WTC11 (cell line): ENCODE data around the gene TTLL12. TPM values are rescaled to one million over a fixed set of nuclear protein-coding genes. Genes with fewer than 3 reads are reported as not detected.

ENCODE experiments used
- ATAC-seq: fragments of 200-7000 bp; cut with Tn5 transposase; 2 replicates; pipeline ENCODE4 v1.10.0; 2021; ENCODE audit warnings: mild to moderate bottlenecking, moderate library complexity
- CTCF ChIA-PET: fragments of 300-600 bp; sonication (Branson Sonifier 250); formaldehyde crosslinking; loops from one replicate; lab custom pipeline; 2021; ENCODE audit warnings: antibody characterized with exemption; lab: Charles Lee
- POLR2A ChIA-PET: fragments of 350-600 bp; sonication (Branson Sonifier 250); formaldehyde crosslinking; loops from one replicate; lab custom pipeline; 2021; ENCODE audit warnings: antibody characterized with exemption; lab: Charles Lee
- DNase-seq: peaks from one replicate; pipeline ENCODE4 v3.0.0; 2021; ENCODE audit warnings: low spot score
- H3K27ac Mint-ChIP-seq: 2 replicates; pipeline ENCODE4 v1.8.0; 2021; ENCODE audit warnings: mixed read lengths
- H3K27me3 Mint-ChIP-seq: 2 replicates; pipeline ENCODE4 v1.8.0; 2021; ENCODE audit warnings: low read depth, mild to moderate bottlenecking, moderate library complexity, mixed read lengths
- H3K36me3 Mint-ChIP-seq: 2 replicates; pipeline ENCODE4 v1.8.0; 2021; ENCODE audit warnings: mixed read lengths
- H3K4me1 Mint-ChIP-seq: 2 replicates; pipeline ENCODE4 v1.8.0; 2022; ENCODE audit warnings: mixed read lengths
- H3K4me3 Mint-ChIP-seq: 2 replicates; pipeline ENCODE4 v1.8.0; 2021; ENCODE audit warnings: mild to moderate bottlenecking, moderate library complexity, mixed read lengths
- H3K9me3 Mint-ChIP-seq: 2 replicates; pipeline ENCODE4 v1.8.0; 2021; ENCODE audit warnings: mixed read lengths
- ATF1 ChIP-seq: sonication (generic); formaldehyde crosslinking; IDR thresholded peaks from 2 replicates; pipeline ENCODE4 v1.8.1; 2023; ENCODE audit warnings: mild to moderate bottlenecking, moderate library complexity, missing genetic modification reagents
- ATF3 ChIP-seq: sonication (generic); formaldehyde crosslinking; conservative IDR thresholded peaks from 2 replicates; pipeline ENCODE4 v1.8.1; 2022; ENCODE audit warnings: mild to moderate bottlenecking, missing genetic modification reagents
- CREM ChIP-seq: sonication (generic); formaldehyde crosslinking; IDR thresholded peaks from 2 replicates; pipeline ENCODE4 v1.8.1; 2022; ENCODE audit warnings: mild to moderate bottlenecking, missing genetic modification reagents, moderate library complexity
- E2F4 ChIP-seq: sonication (generic); formaldehyde crosslinking; IDR thresholded peaks from 2 replicates; pipeline ENCODE4 v1.8.1; 2022; ENCODE audit warnings: low read depth, mild to moderate bottlenecking, moderate library complexity, missing genetic modification reagents, borderline replicate concordance
- ELF4 ChIP-seq: sonication (generic); formaldehyde crosslinking; IDR thresholded peaks from 2 replicates; pipeline ENCODE4 v1.8.1; 2022; ENCODE audit warnings: low read depth, mild to moderate bottlenecking, moderate library complexity, missing genetic modification reagents
- FOXP4 ChIP-seq: sonication (generic); formaldehyde crosslinking; IDR thresholded peaks from 2 replicates; pipeline ENCODE4 v1.8.0; 2022; ENCODE audit warnings: mild to moderate bottlenecking, missing genetic modification reagents
- JUN ChIP-seq: sonication (generic); formaldehyde crosslinking; IDR thresholded peaks from 2 replicates; pipeline ENCODE4 v1.8.0; 2023; ENCODE audit warnings: mild to moderate bottlenecking, missing genetic modification reagents
- MLX ChIP-seq: sonication (generic); formaldehyde crosslinking; IDR thresholded peaks from 2 replicates; pipeline ENCODE4 v1.8.1; 2023; ENCODE audit warnings: mild to moderate bottlenecking, missing genetic modification reagents, moderate library complexity
- MXD4 ChIP-seq: fragments of 250-450 bp; sonication (Bioruptor Pico); IDR thresholded peaks from 2 replicates; pipeline ENCODE4 v1.8.0; 2021; ENCODE audit warnings: mild to moderate bottlenecking, moderate library complexity, borderline replicate concordance
- NFE2L1 ChIP-seq: sonication (generic); formaldehyde crosslinking; IDR thresholded peaks from 2 replicates; pipeline ENCODE4 v1.8.1; 2023; ENCODE audit warnings: missing genetic modification reagents
- NFYB ChIP-seq: sonication (generic); formaldehyde crosslinking; conservative IDR thresholded peaks from 2 replicates; pipeline ENCODE4 v1.8.0; 2022; ENCODE audit warnings: low read depth, missing genetic modification reagents
- SMAD4 ChIP-seq: sonication (generic); formaldehyde crosslinking; IDR thresholded peaks from 2 replicates; pipeline ENCODE4 v1.8.0; 2022; ENCODE audit warnings: mild to moderate bottlenecking, missing genetic modification reagents
- SP1 ChIP-seq: sonication (generic); formaldehyde crosslinking; conservative IDR thresholded peaks from 2 replicates; pipeline ENCODE4 v1.8.1; 2022; ENCODE audit warnings: missing genetic modification reagents
- STAT6 ChIP-seq: sonication (generic); formaldehyde crosslinking; conservative IDR thresholded peaks from 2 replicates; pipeline ENCODE4 v1.8.1; 2023; ENCODE audit warnings: mild to moderate bottlenecking, low read depth, missing genetic modification reagents, moderate library complexity
- TCF7 ChIP-seq: sonication (generic); formaldehyde crosslinking; IDR thresholded peaks from 2 replicates; pipeline ENCODE4 v1.8.0; 2022; ENCODE audit warnings: mild to moderate bottlenecking, low read depth, missing genetic modification reagents, moderate library complexity
- TP53 ChIP-seq: sonication (generic); formaldehyde crosslinking; IDR thresholded peaks from 2 replicates; pipeline ENCODE4 v1.8.1; 2023; ENCODE audit warnings: mild to moderate bottlenecking, missing genetic modification reagents
- USF1 ChIP-seq: sonication (generic); formaldehyde crosslinking; IDR thresholded peaks from 2 replicates; pipeline ENCODE4 v1.8.0; 2022; ENCODE audit warnings: mild to moderate bottlenecking, missing genetic modification reagents
- ZMAT4 ChIP-seq: fragments of 250-450 bp; sonication (Bioruptor Pico); IDR thresholded peaks from 2 replicates; pipeline ENCODE4 v1.9.0; 2021; ENCODE audit warnings: mild to moderate bottlenecking
- ZNF121 ChIP-seq: sonication (generic); formaldehyde crosslinking; IDR thresholded peaks from 2 replicates; pipeline ENCODE4 v1.8.0; 2023; ENCODE audit warnings: missing genetic modification reagents
- ZNF317 ChIP-seq: sonication (generic); formaldehyde crosslinking; IDR thresholded peaks from 2 replicates; pipeline ENCODE4 v1.8.1; 2023; ENCODE audit warnings: low read depth, mild to moderate bottlenecking, moderate library complexity, missing genetic modification reagents, borderline replicate concordance
- ZNF396 ChIP-seq: fragments of 250-450 bp; sonication (Bioruptor Pico); IDR thresholded peaks from 2 replicates; pipeline ENCODE4 v1.8.0; 2021; ENCODE audit warnings: mild to moderate bottlenecking, moderate library complexity, borderline replicate concordance
- total RNA-seq: library from RNA; stranded (reverse); gene quantifications from 3 replicates; pipeline ENCODE4 v1.2.3, GENCODE V29; 2021

TTLL12 gene
- total RNA-seq, 1 experiment from 2014 or later = 134 TPM

GRCh38 chr22:43182726-43183125, 4.2 kb downstream of the TTLL12 start:
- ChIA-PET POLR2A (no interaction called here), CTCF (interaction anchor here (1.4 kb wide), 1 partner anchor 46 kb away, joined by 5 read pairs; no protein-coding TSS in a partner anchor)
- Mint-ChIP-seq H3K4me1 (peaks cover 18% of the 10 kb centered on the region), H3K4me3 (no peak overlapping the region), H3K9me3 (no peaks in the 10 kb centered on the region), H3K27me3 (no peaks in the 10 kb centered on the region; the same call in 1 of the 2 replicates), H3K27ac (peak overlapping the region; percentile 78; the same call in 1 of the 2 replicates), H3K36me3 (peaks cover 37% of the 10 kb centered on the region)
- DNase-seq = no peak
- ATAC-seq = no peak
- no peak for TF ChIP-seq ELF4
- no peak for TF ChIP-seq ZNF317 (CRISPR knock-in tag)
- no peak for TF ChIP-seq ZMAT4 (CRISPR knock-in tag)
- TF ChIP-seq ZNF121 = no peak

- no peak overlapping the region for H3K4me3 Mint-ChIP-seq
- no peak for DNase-seq
- H3K27me3 Mint-ChIP-seq = no peaks in the 10 kb centered on the region
- H3K27ac Mint-ChIP-seq = no peak overlapping the region
- ChIA-PET POLR2A (no interaction called here), CTCF (interaction anchor here (1.4 kb wide), 1 partner anchor 46 kb away, joined by 5 read pairs; no protein-coding TSS in a partner anchor)
- H3K4me1 Mint-ChIP-seq = peaks cover 18% of the 10 kb centered on the region
- peaks cover 42% of the 10 kb centered on the region for H3K36me3 Mint-ChIP-seq
- H3K9me3 Mint-ChIP-seq = no peaks in the 10 kb centered on the region
- ATAC-seq = no peak
- TF ChIP-seq MLX (CRISPR knock-in tag) (no peak), SMAD4 (no peak), ATF1 (CRISPR knock-in tag) (no peak), ZNF396 (CRISPR knock-in tag) (no peak), CREM (no peak)
- TF ChIP-seq, all 79 proteins: peak for 0
Observed at GRCh38 chr22:43182118-43182517, 4.8 kb downstream of the TTLL12 start.

- no peaks in the 10 kb centered on the region for H3K9me3 Mint-ChIP-seq
- DNase-seq = no peak
- TF ChIP-seq JUN (CRISPR knock-in tag) = no peak
- TF ChIP-seq STAT6 = no peak
- no peak for TF ChIP-seq NFE2L1
- no peak for TF ChIP-seq USF1
- no peak for TF ChIP-seq ATF3
- no peak for TF ChIP-seq TCF7 (CRISPR knock-in tag)
- no peak for TF ChIP-seq FOXP4 (CRISPR knock-in tag)
- TF ChIP-seq TP53 (CRISPR knock-in tag) = no peak
- TF ChIP-seq ZNF121 = no peak
- TF ChIP-seq MXD4 (CRISPR knock-in tag) = no peak
- no peak for TF ChIP-seq SP1 (CRISPR knock-in tag)
- TF ChIP-seq MLX (CRISPR knock-in tag) = no peak
- no peak for TF ChIP-seq E2F4 (CRISPR knock-in tag)
- no peak for TF ChIP-seq NFYB (CRISPR knock-in tag)
- no peak for TF ChIP-seq ATF1 (CRISPR knock-in tag)
- no peaks in the 10 kb centered on the region for H3K27me3 Mint-ChIP-seq
- H3K4me1 Mint-ChIP-seq = peaks cover 18% of the 10 kb centered on the region
- ChIA-PET POLR2A (no interaction called here), CTCF (interaction anchor here (1.6 kb wide), 1 partner anchor 47 kb away, joined by 5 read pairs; no protein-coding TSS in a partner anchor)
- H3K36me3 Mint-ChIP-seq = peaks cover 42% of the 10 kb centered on the region
- H3K4me3 Mint-ChIP-seq = no peak overlapping the region
- H3K27ac Mint-ChIP-seq = peak overlapping the region; percentile 86; the same call in 1 of the 2 replicates
- no peak for ATAC-seq
Observed at GRCh38 chr22:43181321-43182076, 5.4 kb downstream of the TTLL12 start.
